Bronchial epithelial cell (primary cell): ENCODE results near the gene EFCAB8. TPM values are rescaled to one million over a fixed set of nuclear protein-coding genes. Genes with fewer than 3 reads are reported as not detected.

ENCODE experiments used
- DNase-seq: peaks from one replicate; pipeline ENCODE4 v3.0.0-alpha.2; 2010; ENCODE audit warnings: low read depth
- FAIRE-seq: peaks from 2 replicates; lab custom pipeline; 2011; peaks lifted over from hg19 to GRCh38; lab: Jason Lieb, UNC
- H3K27me3 ChIP-seq: 2 replicates; pipeline ENCODE4 v1.5.1; 2011; ENCODE audit warnings: low read length; ENCODE audit not compliant: control insufficient read depth, insufficient read depth
- H3K36me3 ChIP-seq: 2 replicates; pipeline ENCODE4 v1.5.1; 2011; ENCODE audit warnings: low read length; ENCODE audit not compliant: control insufficient read depth, insufficient read depth
- H3K4me3 ChIP-seq: 2 replicates; pipeline ENCODE4 v1.5.1; 2011; ENCODE audit warnings: mild to moderate bottlenecking, low read depth, low read length, control low read depth
- total RNA-seq: library from RNA; depleted of rRNA; stranded (reverse); fragments of >200 nt; gene quantifications from 2 replicates; pipeline ENCODE4 v1.2.1, GENCODE V29; 2014
- TF ChIP-seq, protein P1 (sequence below): IDR thresholded peaks from 2 replicates; pipeline ENCODE4 v1.5.1; 2011; ENCODE audit warnings: mild to moderate bottlenecking, moderate library complexity, low read length, control low read depth, inconsistent platforms; ENCODE audit not compliant: insufficient read depth, severe bottlenecking

The EFCAB8 gene
- under 0.01 and 0.38 TPM in 2 replicates for total RNA-seq

GRCh38 chr20:32858701-32859372 lies at the start of gene EFCAB8:
Gene EFCAB8 (plus strand): TSS chr20:32858923. CDS start chr20:32863793, 4,870 bp downstream.
- TF ChIP-seq, protein P1, sequence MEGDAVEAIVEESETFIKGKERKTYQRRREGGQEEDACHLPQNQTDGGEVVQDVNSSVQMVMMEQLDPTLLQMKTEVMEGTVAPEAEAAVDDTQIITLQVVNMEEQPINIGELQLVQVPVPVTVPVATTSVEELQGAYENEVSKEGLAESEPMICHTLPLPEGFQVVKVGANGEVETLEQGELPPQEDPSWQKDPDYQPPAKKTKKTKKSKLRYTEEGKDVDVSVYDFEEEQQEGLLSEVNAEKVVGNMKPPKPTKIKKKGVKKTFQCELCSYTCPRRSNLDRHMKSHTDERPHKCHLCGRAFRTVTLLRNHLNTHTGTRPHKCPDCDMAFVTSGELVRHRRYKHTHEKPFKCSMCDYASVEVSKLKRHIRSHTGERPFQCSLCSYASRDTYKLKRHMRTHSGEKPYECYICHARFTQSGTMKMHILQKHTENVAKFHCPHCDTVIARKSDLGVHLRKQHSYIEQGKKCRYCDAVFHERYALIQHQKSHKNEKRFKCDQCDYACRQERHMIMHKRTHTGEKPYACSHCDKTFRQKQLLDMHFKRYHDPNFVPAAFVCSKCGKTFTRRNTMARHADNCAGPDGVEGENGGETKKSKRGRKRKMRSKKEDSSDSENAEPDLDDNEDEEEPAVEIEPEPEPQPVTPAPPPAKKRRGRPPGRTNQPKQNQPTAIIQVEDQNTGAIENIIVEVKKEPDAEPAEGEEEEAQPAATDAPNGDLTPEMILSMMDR, result peak; percentile 6
- no peak for DNase-seq
- no peak within 1 kb of the TSS for H3K4me3 ChIP-seq
- FAIRE-seq, result no peak
- H3K36me3 ChIP-seq, result peaks cover 4% of the 10 kb centered on the region
- no peaks in the 10 kb centered on the region for H3K27me3 ChIP-seq

GRCh38 chr20:32809907-32810306 lies 48.8 kb upstream of the EFCAB8 start:
- TF ChIP-seq, protein P1, result no peak
- Histone ChIP-seq H3K27me3 (no peaks in the 10 kb centered on the region), H3K36me3 (no peaks in the 10 kb centered on the region), H3K4me3 (no peak overlapping the region)
- FAIRE-seq (no peak), DNase-seq (no peak)

DNA sequence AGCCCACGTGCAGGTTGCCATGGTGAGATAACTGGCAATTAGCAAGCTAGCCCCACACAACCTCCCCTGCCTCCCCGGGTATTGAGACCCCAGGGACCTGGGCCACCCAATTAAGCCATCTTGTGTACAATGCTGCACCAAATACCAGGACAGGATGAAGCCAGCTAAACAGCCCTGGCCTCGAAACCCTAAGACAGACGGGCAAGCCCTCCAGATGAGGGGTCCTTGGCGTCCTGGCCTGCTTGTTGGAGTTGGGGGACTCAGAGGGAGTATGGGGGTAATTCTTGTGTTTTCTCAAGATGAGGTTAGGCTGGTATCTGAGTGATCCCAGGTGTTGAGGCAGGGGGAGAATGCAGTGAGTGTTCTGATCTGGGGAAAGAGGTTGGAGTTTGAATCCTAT lies 47.8 kb upstream of the EFCAB8 start:
- TF ChIP-seq, protein P1, result no peak
- Histone ChIP-seq H3K4me3 (no peak overlapping the region), H3K36me3 (no peaks in the 10 kb centered on the region), H3K27me3 (no peaks in the 10 kb centered on the region)
- no peak for FAIRE-seq
- DNase-seq, result no peak

DNA sequence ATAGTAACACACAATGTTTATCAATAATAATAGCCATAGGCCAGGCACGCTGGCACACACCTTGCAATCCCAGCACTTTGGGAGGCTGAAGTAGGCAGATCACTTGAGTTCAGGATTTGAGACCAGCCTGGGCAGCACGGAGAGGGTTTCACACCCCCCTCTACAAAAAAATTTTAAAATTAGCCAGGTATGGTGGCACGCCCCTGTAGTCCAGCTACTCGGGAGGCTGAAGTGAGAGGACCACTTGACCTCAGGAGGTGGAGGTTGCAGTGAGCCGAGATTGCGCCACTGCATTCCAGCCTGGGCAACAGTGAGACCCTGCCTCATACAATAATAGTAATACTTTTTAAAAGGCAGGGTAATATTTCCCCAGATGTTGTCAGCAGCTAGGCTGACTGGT lies 46.8 kb upstream of the EFCAB8 start:
- Histone ChIP-seq H3K4me3 (no peak overlapping the region), H3K36me3 (no peaks in the 10 kb centered on the region), H3K27me3 (no peaks in the 10 kb centered on the region)
- DNase-seq (no peak), FAIRE-seq (no peak)
- TF ChIP-seq, protein P1, result no peak

GRCh38 chr20:32819992-32820697 lies 38.6 kb upstream of the EFCAB8 start:
- TF ChIP-seq, protein P1, result no peak
- DNase-seq (no peak), FAIRE-seq (no peak)
- Histone ChIP-seq H3K27me3 (no peaks in the 10 kb centered on the region), H3K4me3 (peak overlapping the region; percentile 61), H3K36me3 (no peaks in the 10 kb centered on the region)
